ENCODE measurements around the gene YIPF1.
"Not testable (repeated sequence)": the region's sequence is repeated elsewhere in the genome, so short reads cannot be mapped to it uniquely, and the experiment has no call there.

Gene YIPF1

DNA sequence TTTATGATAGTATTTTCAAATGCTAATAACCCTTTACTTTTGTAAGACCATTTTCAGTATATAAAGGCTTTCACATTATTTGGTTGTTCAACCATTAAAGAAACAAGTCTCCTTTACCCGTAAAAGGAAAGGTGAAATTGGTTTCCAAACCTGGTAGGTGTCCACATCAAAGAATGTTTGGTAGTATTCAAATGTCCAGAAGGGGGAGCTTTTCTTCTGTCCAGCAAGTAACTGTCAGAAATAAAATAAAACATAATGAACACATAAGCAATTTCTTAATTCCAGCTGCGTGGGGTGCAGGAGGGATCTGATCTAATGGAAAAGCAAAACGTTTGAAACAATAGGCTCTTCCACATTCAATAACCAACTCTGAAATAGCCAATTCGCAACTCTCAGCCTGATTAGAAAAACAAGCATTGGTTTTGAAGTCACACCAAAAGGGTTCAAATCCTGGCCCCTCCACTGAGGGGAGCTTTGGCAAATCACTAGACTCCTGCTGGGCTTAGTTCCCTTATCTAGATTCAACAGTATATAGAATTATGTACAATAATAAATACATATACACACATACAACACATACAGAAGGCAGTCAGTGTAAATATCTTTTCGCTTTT lies 11.0 kb downstream of the YIPF1 start:
- Histone ChIP-seq H3K27ac (ENCODE audit: poor library complexity, severe bottlenecking) (no peak overlapping the region), H3K36me3 (ENCODE audit: low read depth) (peaks cover 31% of the 10 kb centered on the region), H3K9me3 (ENCODE audit: severe bottlenecking) (no peaks in the 10 kb centered on the region), H3K4me3 (ENCODE audit: severe bottlenecking) (no peak overlapping the region), H3K4me1 (ENCODE audit: insufficient read depth, poor library complexity, severe bottlenecking) (no peaks in the 10 kb centered on the region), H3K27me3 (ENCODE audit: insufficient read depth, poor library complexity, severe bottlenecking) (no peaks in the 10 kb centered on the region)
- TF ChIP-seq, protein P1, sequence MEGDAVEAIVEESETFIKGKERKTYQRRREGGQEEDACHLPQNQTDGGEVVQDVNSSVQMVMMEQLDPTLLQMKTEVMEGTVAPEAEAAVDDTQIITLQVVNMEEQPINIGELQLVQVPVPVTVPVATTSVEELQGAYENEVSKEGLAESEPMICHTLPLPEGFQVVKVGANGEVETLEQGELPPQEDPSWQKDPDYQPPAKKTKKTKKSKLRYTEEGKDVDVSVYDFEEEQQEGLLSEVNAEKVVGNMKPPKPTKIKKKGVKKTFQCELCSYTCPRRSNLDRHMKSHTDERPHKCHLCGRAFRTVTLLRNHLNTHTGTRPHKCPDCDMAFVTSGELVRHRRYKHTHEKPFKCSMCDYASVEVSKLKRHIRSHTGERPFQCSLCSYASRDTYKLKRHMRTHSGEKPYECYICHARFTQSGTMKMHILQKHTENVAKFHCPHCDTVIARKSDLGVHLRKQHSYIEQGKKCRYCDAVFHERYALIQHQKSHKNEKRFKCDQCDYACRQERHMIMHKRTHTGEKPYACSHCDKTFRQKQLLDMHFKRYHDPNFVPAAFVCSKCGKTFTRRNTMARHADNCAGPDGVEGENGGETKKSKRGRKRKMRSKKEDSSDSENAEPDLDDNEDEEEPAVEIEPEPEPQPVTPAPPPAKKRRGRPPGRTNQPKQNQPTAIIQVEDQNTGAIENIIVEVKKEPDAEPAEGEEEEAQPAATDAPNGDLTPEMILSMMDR (IDR thresholded peaks at IDR 0.05; ENCODE audit: poor library complexity, severe bottlenecking): peak; percentile 90
- ATAC-seq (ENCODE audit: low read depth) (no peak), DNase-seq (ENCODE audit: low spot score) (no peak)

DNA sequence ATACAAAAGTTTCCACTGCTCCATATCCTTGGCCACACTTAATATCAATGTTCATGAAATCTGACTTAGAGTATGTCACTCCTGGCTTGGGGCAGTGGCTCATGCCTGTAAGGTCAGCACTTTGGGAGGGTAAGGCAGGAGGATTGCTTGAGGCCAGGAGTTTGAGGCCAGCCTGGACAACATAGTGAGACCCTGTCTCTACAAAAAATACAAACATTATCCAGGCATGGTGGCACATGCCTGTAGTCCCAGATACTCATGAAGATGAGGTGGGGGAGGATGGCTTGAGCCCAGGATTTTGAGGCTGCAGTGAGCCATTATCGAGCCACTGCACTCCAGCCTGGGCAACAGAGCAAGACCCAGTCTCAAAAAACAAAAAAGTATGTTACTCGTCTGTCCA lies 14.4 kb downstream of the YIPF1 start:
- not testable (repeated sequence) for ATAC-seq (ENCODE audit: low read depth); H3K27me3 ChIP-seq (ENCODE audit: insufficient read depth, poor library complexity, severe bottlenecking); H3K4me1 ChIP-seq (ENCODE audit: insufficient read depth, poor library complexity, severe bottlenecking); H3K9me3 ChIP-seq (ENCODE audit: severe bottlenecking); DNase-seq (ENCODE audit: low spot score); H3K27ac ChIP-seq (ENCODE audit: poor library complexity, severe bottlenecking); H3K4me3 ChIP-seq (ENCODE audit: severe bottlenecking)
- H3K36me3 ChIP-seq (ENCODE audit: low read depth): peaks cover 36% of the 10 kb centered on the region

DNA sequence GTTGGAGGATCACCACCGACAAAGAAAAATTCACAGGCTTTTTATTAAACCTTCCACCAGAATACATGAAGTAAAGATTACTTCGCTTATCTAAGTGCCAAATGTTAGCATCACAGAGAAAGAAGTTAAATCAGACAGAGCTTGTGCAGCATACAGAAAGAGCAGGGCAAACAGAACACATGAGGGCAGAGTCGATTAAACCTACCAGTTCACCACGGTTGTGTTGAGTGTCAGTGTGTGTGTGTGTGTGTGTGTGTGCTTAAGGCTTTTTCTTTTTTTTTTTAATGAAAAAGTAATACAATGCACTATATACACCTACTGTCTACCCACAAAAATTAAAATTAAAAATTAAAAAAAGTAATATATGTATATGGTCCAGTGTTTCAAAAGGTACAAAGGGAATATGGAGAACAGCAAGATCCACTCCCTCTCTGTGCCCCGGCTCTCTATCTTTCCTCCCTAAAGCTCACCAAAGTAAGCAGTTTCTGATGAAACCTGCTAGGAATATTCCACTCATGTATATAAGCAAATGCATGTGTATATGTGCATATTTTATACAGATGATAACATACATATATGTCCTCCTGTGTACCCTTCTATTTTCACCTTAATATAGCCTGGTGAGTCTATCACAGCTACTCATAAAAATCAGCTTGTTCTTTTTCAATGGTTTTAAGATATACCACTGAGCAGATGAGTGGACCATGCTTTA lies 17.7 kb downstream of the YIPF1 start:
- H3K9me3 ChIP-seq (ENCODE audit: severe bottlenecking): no peaks in the 10 kb centered on the region
- H3K27ac ChIP-seq (ENCODE audit: poor library complexity, severe bottlenecking): no peak overlapping the region
- peaks cover 31% of the 10 kb centered on the region for H3K36me3 ChIP-seq (ENCODE audit: low read depth)
- no peaks in the 10 kb centered on the region for H3K4me1 ChIP-seq (ENCODE audit: insufficient read depth, poor library complexity, severe bottlenecking)
- no peak overlapping the region for H3K4me3 ChIP-seq (ENCODE audit: severe bottlenecking)
- DNase-seq (ENCODE audit: low spot score) (no peak), ATAC-seq (ENCODE audit: low read depth) (no peak)
- TF ChIP-seq, protein P1 (IDR thresholded peaks at IDR 0.05; ENCODE audit: poor library complexity, severe bottlenecking): no peak
- no peaks in the 10 kb centered on the region for H3K27me3 ChIP-seq (ENCODE audit: insufficient read depth, poor library complexity, severe bottlenecking)

DNA sequence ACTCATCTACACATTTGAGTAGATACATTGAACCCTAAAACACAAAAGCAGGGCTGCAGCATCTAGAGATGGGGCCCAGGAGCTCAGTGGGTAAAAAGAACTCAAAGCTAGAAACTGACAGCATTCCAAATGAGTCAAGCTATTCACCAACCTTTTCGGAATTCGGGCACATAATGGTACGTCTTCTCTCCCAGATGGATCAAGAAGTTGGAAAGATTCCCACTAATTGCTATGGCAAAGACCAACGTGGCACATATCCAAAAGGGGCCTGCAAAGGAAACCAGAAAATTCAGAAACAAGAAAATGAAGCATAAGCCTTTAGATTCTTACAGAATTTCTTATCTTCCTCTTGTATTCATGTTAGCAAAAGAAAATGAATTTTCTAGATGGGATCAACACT lies 18.4 kb downstream of the YIPF1 start:
- ATAC-seq (ENCODE audit: low read depth) (no peak), DNase-seq (ENCODE audit: low spot score) (no peak)
- H3K9me3 ChIP-seq (ENCODE audit: severe bottlenecking): no peaks in the 10 kb centered on the region
- no peaks in the 10 kb centered on the region for H3K4me1 ChIP-seq (ENCODE audit: insufficient read depth, poor library complexity, severe bottlenecking)
- H3K27ac ChIP-seq (ENCODE audit: poor library complexity, severe bottlenecking): no peak overlapping the region
- peaks cover 27% of the 10 kb centered on the region for H3K36me3 ChIP-seq (ENCODE audit: low read depth)
- no peaks in the 10 kb centered on the region for H3K27me3 ChIP-seq (ENCODE audit: insufficient read depth, poor library complexity, severe bottlenecking)
- TF ChIP-seq, protein P1 (IDR thresholded peaks at IDR 0.05; ENCODE audit: poor library complexity, severe bottlenecking): no peak
- no peak overlapping the region for H3K4me3 ChIP-seq (ENCODE audit: severe bottlenecking)

DNA sequence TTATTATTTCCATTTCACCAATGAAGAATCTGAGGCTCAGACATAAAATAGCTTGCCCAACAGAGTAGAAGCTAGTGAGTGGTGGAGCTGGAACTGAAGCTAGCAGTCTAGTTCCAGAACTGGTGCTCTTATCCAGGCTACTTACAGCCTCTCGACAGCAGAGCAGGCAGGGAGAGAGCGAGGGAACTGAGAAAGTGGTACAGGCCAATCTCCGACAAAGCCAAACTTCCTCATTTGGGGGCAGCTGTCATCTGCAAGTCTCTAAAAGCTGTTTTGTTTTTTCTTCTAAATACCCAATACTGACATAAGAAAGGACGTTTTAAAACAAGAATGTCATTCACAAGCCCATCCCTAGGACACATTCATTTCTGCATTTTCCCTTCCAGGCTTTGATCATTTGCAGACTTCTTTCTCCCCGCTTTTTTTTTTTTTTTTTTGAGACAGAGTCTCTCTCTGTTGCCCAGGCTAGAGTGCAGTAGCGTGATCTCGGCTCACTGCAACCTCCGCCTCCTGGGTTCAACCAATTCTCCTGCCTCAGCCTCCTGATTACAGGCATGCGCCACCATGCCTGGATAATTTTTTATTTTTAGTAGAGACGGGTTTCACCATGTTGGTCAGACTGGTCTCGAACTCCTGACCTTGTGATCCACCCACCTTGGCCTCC lies 20.0 kb downstream of the YIPF1 start:
- no peaks in the 10 kb centered on the region for H3K9me3 ChIP-seq (ENCODE audit: severe bottlenecking)
- no peaks in the 10 kb centered on the region for H3K4me1 ChIP-seq (ENCODE audit: insufficient read depth, poor library complexity, severe bottlenecking)
- DNase-seq (ENCODE audit: low spot score): no peak
- no peak overlapping the region for H3K4me3 ChIP-seq (ENCODE audit: severe bottlenecking)
- ATAC-seq (ENCODE audit: low read depth): no peak
- H3K27ac ChIP-seq (ENCODE audit: poor library complexity, severe bottlenecking): no peak overlapping the region
- H3K27me3 ChIP-seq (ENCODE audit: insufficient read depth, poor library complexity, severe bottlenecking): no peaks in the 10 kb centered on the region
- TF ChIP-seq, protein P1 (IDR thresholded peaks at IDR 0.05; ENCODE audit: poor library complexity, severe bottlenecking): no peak
- H3K36me3 ChIP-seq (ENCODE audit: low read depth): peaks cover 31% of the 10 kb centered on the region

Data from RWPE2 (cell line).